Breast epithelium (tissue), 3 donors: ENCODE results near the gene BATF.
A peak's percentile ranks its signal among the peaks of the same experiment; 100 is the strongest.

Source experiments
- POLR2A ChIP-seq: fragments of 450-650 bp; IDR thresholded peaks from one replicate; pipeline ENCODE4 v1.6.1; 2016; ENCODE audit warnings: antibody characterized with exemption, mild to moderate bottlenecking, moderate library complexity
- POLR2AphosphoS5 ChIP-seq, 3 donors: sonication (generic); formaldehyde crosslinking; IDR thresholded peaks; one replicate each; pipeline ENCODE4 v1.6.1; 2017; ENCODE audit warnings: antibody characterized with exemption in 3 of 3
- TF ChIP-seq, protein P1 (sequence below), 3 donors: fragments of 450-650 bp; IDR thresholded peaks; one replicate each; pipeline ENCODE4 v1.5.1; 2016 to 2017; ENCODE audit warnings: antibody characterized with exemption in 3 of 3, mild to moderate bottlenecking in 3 of 3, moderate library complexity in 3 of 3

DNA sequence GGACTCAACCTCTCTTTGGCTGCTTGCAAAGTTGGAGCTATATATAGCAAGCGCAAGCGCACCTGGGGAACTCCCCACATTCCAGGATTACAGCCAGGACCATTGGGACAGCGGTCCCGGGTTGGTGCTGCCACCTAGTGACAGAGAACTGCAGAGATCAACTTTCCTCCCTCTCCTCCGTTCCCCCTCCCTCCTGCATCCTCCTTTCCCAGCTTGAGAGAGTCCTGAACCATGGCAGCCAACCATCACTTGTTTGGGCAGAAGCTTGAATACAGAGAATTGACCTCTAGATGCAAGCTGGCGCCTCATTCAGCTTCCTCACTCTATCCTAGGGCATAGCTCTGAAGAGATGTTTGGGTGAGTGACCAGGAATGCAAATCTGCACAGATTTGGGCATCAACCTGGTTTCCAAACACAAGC, 38.8 kb downstream of the BATF start:
- TF ChIP-seq, protein P1, sequence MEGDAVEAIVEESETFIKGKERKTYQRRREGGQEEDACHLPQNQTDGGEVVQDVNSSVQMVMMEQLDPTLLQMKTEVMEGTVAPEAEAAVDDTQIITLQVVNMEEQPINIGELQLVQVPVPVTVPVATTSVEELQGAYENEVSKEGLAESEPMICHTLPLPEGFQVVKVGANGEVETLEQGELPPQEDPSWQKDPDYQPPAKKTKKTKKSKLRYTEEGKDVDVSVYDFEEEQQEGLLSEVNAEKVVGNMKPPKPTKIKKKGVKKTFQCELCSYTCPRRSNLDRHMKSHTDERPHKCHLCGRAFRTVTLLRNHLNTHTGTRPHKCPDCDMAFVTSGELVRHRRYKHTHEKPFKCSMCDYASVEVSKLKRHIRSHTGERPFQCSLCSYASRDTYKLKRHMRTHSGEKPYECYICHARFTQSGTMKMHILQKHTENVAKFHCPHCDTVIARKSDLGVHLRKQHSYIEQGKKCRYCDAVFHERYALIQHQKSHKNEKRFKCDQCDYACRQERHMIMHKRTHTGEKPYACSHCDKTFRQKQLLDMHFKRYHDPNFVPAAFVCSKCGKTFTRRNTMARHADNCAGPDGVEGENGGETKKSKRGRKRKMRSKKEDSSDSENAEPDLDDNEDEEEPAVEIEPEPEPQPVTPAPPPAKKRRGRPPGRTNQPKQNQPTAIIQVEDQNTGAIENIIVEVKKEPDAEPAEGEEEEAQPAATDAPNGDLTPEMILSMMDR (IDR thresholded peaks at IDR 0.05): peak; percentile 49 to 86 (median 86)
- TF ChIP-seq POLR2AphosphoS5 (IDR thresholded peaks at IDR 0.05) (peak; percentile 25 to 71 (median 41)), POLR2A (no peak)
